Brain pericyte (primary cell): ENCODE data around the gene ARID5A.
"Not testable (repeated sequence)": the region's sequence is repeated elsewhere in the genome, so short reads cannot be mapped to it uniquely, and the experiment has no call there.

Experiments
- DNase-seq: peaks from one replicate; pipeline ENCODE4 v3.0.0-alpha.2; 2012; ENCODE audit warnings: low read depth, low spot score

Gene ARID5A, protein sequence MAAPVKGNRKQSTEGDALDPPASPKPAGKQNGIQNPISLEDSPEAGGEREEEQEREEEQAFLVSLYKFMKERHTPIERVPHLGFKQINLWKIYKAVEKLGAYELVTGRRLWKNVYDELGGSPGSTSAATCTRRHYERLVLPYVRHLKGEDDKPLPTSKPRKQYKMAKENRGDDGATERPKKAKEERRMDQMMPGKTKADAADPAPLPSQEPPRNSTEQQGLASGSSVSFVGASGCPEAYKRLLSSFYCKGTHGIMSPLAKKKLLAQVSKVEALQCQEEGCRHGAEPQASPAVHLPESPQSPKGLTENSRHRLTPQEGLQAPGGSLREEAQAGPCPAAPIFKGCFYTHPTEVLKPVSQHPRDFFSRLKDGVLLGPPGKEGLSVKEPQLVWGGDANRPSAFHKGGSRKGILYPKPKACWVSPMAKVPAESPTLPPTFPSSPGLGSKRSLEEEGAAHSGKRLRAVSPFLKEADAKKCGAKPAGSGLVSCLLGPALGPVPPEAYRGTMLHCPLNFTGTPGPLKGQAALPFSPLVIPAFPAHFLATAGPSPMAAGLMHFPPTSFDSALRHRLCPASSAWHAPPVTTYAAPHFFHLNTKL

DNA sequence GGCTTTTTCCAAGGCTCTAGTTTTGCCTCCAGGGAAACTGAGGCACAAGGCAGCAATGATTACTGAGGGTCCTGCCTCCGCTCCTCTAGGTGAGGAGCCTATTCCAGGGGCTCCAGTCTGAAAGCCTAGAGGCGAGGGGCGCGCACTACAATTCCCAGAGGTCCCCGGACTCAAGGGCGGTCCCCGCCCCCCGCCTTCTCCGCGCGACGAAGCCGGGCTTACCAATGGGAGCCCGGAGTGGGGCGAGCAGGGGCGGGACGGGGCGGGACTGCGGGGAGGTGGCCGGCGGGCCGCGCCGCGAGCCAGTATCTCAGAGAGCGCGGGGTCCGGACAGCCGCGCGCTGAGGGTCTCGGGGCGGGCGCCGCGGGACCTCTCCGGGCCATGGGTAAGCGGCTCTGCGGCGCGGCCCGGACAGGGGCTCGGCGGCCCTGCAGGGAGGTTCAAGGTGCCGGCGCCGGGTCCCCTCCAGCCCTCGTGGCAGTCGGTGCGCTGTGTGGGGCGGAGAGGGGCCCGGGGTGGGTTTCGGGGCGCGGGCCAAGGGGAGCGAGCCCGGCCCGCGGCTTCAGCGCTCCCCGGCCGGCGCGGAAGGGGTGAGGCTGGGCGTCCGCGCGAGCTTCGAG is at the start of gene ARID5A:
ARID5A (plus strand) TSS at position 308 of the 621 bp plus-strand sequence; CDS start at position 383, 75 bp downstream.
- no peak for DNase-seq

DNA sequence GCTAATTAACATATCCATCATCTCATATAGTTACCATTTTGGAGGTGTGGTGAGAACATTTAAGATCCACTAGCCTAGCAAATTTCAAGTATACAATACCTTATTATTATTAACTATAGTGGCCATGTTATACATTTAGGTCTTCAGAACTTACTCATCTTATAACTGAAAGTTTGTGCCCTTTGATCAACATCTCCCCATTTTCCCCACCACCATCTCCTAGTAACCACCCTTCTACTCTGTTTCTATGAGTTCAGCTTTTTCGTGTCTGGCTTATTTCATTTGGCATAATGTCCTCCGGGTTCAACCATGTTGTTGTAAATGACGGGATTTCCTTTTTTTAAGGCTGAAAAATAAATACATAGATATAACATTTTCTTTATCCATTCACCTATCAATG is 47.3 kb upstream of the ARID5A start:
- DNase-seq: no peak

DNA sequence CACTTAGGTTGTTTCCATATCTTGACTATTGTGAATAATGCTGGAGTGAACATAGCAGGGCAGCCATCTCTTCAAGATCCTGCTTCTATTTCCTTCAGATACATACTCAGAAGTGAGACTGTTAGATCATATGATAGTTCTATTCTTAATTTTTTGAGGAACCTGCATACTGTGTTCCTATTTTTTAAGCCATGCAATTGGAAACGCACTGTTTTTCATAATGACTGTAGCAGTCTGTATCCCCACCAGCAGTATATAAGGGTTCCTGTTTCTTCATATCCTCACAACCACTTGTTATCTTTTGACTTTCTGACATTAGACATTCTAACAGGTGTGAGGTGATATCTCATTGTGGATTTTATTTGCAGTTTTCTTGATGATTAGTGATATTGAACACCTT is 46.9 kb upstream of the ARID5A start:
- DNase-seq: no peak

DNA sequence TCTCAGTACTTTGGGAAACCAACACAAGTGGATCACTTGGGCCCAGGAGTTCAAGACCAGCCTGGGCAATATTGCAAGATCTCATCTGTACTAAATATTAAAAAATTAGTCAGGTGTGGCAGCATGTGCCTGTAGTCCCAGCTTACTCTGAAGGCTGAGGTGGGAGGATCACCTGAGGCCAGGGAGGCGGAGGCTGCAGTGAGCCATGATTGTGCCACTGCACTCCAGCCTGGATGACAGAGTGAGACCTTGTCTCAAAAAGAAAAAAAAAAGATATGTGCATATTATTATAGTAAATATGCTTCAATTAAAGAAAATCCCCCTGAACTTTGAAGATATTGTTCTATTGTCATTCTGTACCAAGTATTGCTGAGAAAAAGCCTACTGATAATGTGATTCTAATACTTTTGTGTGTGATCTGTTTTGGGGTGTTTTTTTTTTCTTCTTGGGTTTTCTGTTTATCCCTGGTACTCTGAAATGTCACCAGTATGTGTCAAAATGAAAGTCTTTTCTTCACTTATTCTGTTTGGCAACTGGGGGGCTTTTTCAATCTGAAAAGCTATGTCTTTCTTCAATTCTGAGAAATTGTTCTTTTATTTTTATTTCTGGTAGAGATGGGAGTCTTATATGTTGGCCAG is 44.6 kb upstream of the ARID5A start:
- no peak for DNase-seq

DNA sequence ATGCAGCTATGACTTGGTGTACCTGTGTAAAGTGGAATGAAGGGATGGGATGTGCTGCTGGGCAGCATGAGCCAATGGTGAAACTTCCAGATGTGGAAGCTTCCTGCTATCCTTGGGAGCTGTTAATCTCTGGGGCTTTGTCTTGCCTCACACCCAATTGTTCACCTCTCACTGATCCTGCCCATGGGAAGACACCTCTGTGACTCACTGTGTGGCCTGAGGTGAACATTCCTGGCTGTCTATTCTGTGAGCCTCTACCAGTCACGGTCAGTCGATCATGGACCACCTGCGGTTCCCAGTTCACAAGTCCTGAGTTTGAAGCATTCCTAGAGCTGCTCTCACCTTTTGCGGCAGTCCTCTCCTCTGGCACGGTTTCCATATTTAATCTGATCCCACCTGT is 43.5 kb upstream of the ARID5A start:
- no peak for DNase-seq

DNA sequence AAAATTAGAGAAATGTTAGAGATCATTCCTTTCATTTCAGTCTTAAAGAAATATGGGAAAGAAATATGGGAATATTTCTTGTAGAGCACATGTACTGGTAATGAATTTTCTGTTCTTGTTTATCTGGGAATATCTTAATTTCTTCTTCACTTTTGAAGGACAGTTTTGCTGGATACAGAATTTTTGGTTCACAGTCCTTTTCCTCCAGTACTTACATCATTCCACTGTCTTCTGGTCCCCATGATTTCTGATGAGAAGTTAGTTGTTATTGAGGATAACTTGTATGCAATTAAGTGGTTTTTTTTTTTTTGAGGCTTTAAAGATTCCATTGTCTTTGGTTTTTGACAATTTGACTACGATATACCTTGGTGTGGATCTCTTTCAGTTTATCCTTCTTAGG is 42.4 kb upstream of the ARID5A start:
- DNase-seq: no peak

DNA sequence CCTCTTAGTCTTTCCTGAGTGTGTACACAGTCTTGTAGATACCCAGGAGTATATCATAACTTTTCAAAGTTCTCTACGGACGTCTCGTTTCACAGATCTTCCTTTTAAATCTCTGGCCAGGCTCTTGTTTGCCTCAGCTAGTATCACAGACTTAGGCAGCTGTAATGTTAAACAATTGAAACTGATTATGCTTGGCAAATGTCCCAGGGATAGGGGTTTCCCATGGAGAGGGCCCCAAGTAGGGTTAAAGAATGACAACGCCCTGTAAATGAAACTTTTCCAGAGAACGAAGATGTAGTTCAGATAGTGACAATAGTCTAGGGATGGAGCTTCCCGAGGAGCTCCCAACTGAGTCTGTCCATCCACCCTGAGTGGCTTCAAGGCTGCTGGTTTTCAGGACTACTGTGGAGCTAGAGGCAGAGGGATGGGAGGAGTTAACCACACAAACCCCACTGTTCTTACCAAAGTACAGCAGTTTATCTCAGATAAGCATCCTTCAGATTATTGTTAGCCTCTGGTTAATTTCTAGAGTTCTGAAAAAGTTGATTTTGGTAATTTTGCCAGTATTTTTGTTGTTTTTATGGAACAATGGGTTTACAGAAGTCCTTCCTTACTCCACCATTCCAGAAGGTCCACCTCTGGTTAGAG is 40.4 kb upstream of the ARID5A start:
- no peak for DNase-seq

DNA sequence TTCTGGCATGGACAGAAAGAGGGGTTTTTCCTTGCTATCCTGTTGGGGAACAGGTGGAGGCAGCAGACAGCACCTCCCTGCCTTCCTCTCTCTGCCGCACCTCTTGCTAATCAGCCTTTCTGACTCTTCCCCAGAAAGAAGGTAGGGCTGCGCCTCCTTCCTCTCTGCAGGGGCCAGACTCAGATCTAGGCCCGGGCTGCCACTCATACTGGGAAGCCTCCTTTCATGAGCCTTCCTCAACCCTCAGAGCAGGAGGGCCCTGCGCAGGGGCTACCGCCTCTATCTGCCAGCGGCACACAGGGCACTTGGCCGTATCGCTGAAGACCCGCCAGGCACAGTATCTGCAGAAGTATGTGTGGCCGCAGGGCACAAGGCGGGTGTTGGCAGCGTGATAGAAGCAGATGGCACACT is 38.5 kb upstream of the ARID5A start:
- no peak for DNase-seq

DNA sequence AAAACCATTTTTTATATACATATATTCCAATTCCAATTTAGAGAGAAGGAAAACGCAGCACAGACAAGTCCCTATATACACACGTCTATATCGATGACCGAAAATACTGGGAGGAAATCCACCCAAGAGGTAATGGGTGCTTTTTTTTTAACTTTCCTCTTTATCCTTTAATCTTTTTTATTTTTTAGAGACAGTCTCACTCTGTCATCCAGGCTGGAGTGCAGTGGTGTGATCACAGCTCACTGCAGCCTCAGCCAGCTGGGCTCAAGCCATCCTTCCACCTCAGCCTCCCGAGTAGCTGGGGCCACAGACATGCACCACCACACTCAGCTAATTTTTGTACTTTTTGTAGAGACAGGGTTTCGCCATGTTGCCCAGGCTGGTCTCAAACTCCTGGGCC is 37.9 kb upstream of the ARID5A start:
- not testable (repeated sequence) for DNase-seq

DNA sequence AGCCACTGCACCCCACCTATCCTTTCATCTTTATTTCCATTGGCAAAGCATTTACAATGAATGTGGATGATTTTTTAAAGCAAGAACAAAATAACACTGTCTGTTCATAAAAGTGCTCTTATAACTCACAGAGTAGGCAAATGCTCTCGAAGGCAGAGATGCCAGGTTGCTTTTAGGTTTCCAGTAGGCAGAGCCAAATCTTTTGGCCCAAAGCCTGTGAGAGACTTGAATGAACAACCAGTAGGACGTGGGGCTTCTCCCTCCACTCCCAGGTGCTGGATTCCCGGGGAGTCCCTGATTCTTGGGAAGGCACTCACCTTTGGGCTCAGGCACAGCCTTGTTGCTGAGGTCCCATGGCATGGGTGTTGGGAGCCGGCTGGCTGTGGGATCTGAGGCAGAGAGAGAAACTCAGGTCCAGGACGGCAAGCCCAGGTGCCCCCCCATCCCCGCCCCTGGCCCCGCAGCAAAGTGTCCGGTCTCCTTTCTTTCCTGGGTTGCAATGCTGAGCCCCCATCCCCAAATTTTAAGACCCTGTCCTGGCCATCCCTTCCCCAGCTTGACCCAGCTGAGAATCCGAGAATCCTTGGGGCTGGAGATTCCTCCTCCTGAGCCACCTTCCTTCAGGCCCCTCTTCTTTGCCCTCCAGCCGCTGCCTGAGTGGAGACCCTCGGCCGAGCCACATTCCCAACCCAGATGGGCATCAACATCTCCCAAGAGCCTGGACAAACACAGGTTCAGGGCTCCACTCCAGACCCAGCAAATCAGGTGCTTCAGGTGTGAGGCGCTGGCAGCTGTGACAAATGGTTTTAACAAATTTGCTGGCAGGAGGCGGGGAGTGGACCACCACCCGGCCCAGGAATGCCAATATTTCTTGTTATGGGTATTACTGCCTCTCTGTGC is 37.2 kb upstream of the ARID5A start:
- DNase-seq: no peak

DNA sequence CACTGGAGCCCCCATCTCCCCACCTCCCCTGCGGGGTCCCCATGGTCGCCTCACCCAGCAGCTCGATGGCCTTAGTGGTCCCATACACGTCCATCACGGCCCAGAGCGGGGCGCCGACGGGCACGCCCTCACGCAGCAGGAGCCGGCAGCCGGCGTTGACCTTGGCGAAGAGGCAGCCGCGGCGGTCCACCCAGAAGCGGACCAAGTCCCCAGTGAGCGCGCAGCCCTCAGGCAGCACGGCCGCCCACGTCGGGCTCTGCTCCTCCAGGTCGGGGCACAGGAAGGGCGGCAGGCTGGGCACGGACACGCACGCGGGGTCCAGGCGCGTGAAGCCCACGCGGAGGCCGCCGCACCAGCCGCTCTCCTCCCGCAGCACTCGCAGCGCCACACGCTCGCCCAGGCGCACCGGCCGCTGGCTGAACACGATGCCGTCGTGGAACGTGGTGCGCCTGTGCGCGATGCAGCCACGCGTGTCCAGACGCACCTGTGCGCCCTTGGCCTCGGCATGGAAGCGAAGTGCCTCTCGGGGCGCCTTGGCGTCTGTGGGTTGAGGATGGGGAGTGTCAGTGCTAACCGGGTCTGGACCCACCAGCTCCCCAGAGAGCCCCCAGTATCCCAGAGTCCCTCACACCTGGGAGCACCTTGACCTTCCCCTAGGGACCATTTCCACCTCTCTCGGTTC is 36.0 kb upstream of the ARID5A start:
- no peak for DNase-seq

DNA sequence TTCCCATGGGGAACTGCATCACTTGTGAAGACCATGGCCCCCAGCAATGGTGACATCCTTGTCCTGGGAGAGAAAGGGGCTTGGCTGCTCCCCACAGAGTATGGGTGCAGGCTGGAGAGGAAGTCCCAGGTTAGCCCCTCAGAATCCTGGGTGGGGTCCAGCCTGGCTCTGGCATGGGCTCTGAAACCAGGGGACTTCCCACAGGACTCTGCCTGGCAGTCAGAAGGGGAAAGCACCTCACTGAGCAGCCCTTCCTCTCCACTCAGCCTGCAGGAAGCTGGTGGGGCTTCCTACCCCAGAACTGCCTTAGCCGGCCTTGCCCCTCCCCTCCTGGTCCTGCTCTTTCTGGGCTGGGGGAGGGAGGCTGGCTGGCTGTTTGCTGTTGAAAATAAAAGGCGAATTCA is 35.1 kb upstream of the ARID5A start:
- DNase-seq: no peak

DNA sequence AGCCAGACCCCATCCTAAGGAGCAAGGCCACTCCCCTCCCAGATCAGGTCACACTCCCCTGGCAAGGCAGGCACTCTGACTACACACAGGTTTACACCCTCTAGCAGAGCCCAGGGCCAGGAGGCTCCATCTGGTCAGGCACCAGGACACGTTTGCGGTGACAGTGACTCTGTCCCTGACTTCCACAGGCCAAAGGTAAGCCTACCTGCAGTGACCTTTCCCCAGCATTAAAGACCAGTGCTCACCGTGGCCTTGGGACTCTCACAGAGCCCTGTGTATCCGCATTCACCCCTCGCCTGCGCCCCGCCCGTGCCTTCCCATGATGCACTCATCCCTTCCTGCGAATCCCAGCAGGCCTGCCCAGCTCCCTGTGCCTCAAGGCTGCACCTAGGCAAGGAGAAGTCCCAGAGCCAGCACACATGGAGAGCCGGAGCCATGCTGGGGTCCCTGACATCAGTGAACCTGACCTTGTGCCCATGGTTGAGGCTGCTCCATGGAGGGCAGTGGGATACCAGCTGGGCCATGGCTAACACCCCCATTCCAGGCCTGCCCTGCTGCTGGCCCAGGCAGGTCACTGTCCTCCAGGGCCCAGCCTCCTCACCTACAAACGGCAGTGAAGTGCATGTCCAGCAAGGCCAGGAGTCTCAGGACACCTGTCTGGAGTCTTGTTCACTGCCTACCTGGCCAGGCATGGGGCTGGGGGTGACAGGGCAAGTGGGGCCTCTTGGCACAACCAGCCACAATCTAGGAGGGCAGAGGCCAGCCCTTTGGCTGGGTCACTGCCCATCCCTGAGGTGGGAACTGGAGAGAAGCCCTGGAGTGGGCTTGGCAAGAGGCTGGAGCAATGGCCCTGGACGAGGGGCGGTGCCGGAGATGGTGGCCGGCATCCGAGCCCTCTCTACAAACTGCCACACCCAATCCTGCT is 34.4 kb upstream of the ARID5A start:
- no peak for DNase-seq

DNA sequence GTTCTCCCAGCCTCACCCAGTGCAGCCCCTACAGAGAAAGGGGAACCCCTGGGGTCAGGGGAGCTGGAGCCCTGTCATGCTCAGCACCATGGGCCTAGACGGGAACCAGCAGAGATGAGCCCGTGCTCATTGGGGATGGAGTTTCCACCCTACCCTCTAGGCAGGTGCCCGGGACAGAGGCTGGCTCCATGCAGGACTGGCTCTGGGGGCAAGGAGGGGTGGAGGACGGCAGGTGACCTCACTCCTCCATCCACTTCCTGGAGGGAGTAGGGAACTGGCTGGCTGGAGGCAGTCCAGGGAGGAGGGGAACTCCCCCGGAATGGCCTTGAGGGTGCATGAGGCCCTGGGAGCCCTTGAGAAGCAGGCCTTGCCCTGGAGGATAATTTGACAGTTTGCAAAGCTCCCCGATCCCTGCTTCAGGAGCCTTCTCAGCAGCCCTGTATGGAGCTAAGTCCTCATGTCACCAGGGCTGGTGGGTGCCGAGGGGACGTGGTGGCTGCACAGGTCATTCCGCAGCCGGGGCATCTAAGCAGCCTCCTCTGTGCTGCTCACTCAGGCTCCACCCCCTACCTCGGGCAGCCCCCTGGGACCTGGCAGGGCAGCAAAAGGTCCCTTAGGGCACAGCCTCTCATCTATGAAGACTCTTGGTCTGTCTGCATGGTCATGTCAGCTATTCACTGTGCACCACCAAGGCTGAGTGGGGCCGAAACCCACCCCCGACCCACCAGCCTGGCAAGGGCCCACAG is 33.5 kb upstream of the ARID5A start:
- no peak for DNase-seq

DNA sequence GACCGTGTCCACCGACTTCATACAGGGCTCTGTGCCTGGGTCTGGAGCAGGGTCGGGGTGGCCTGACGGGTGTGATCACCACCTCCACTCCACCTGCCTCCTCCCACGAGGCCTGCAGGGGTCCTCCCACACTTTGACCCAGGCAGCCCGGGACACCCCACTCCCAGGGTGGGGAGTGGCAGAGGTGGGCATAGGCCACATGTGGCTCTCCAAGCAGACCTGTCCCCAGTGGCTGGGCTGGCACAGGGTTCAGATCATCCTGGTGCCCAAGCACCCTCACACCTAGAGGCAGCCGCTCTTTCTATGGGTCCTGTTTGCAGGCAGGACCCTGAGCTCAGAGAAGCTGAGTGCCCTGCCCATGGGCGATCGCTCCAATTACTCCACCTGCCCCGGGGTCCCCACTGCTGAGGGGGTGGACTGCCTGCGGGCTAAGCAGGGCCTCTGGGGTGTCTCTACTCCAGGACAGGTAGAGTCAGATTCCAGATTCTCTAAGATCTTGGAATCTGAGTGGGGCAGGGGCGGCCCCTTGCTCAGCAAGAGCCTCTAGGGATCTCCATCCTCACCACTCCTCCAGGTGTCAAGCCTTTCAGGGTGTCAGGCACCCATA is 32.8 kb upstream of the ARID5A start:
- no peak for DNase-seq

DNA sequence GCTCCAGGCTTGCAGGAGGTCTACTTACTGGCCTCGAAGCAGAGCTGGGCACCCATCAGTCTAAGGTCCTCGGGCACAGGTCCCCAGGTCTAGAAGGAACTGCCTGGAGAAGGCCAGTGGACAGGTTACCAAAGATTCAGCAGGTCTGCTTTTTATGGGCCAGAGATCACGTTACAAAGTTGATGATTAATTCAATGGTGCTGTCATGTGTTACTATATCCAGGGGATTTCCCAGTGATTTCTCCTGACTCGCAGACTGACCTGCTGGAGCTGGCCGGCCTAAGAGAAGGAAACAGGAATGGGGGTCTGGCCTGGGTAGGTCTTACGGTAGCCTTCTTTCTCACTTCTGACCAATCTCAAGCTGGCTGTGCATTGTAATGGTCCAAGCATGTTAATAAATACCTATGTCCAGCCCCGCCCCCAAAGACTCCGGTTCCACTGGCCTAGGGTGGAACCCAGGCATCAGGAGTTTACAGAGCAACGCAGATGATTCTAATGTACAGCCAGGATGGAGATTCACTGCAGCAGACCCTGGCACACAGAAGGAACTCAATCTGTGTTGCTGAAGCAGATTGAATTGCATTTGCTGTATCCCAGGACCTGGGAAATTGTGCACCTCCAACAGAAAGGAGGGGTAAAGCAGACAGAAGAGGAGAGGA is 31.2 kb upstream of the ARID5A start, which contains the start of gene NEURL3:
NEURL3 (minus strand) TSS at position 127 of the 659 bp plus-strand sequence; CDS start at position 56, 71 bp downstream.
- DNase-seq: no peak
